ENCODE results near the gene RILP. TPM values are rescaled to one million over a fixed set of nuclear protein-coding genes. Genes with fewer than 3 reads are reported as not detected.
A peak's percentile ranks its signal among the peaks of the same experiment; 100 is the strongest.

Gene RILP
- total RNA-seq, 1 donor from 2014 or later: 7.9 TPM

DNA sequence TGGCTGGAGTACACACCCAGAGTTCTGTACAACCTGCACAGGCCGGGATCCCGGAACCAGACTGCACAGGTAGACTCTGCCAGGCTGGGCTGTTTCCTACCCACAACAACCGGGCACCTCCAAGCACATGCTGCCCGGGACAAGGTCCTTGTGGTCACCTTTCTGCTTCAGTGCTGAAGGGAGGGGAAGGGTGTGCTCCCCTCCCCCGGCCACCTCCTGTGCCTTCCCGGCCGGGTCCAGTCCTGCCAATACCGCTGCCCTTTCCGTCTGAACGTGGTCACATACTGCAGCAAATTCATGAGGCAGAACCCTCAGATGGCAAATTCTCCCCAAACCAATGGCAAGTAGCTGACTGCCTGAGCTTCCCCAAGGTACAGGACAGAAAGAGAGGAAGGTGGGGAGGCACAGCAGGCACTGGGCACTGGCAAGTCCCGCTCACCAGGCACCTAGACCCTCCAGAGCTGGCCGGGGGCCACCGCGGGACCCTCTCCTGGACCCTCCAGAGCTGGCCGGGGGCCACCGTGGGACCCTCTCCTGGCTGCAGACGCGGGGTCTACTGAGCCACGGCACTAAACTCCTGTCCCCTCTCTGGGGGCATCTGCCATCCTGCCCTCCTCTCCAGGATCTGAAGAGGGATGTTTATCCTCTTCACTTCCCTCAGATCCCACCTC is 43.9 kb downstream of the RILP start:
- TF ChIP-seq, protein P1, sequence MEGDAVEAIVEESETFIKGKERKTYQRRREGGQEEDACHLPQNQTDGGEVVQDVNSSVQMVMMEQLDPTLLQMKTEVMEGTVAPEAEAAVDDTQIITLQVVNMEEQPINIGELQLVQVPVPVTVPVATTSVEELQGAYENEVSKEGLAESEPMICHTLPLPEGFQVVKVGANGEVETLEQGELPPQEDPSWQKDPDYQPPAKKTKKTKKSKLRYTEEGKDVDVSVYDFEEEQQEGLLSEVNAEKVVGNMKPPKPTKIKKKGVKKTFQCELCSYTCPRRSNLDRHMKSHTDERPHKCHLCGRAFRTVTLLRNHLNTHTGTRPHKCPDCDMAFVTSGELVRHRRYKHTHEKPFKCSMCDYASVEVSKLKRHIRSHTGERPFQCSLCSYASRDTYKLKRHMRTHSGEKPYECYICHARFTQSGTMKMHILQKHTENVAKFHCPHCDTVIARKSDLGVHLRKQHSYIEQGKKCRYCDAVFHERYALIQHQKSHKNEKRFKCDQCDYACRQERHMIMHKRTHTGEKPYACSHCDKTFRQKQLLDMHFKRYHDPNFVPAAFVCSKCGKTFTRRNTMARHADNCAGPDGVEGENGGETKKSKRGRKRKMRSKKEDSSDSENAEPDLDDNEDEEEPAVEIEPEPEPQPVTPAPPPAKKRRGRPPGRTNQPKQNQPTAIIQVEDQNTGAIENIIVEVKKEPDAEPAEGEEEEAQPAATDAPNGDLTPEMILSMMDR (IDR thresholded peaks at IDR 0.05; ENCODE audit: insufficient read depth, low read length, poor library complexity, severe bottlenecking): no peak
- no peaks in the 10 kb centered on the region for H3K36me3 ChIP-seq (ENCODE audit: control insufficient read depth, insufficient read depth, low read length)
- no peak for DNase-seq (ENCODE audit: low read depth)
- H3K4me3 ChIP-seq (ENCODE audit: low read depth, low read length): no peak overlapping the region
- peaks cover 3% of the 10 kb centered on the region for H3K27me3 ChIP-seq (ENCODE audit: control insufficient read depth, insufficient read depth, low read length)

DNA sequence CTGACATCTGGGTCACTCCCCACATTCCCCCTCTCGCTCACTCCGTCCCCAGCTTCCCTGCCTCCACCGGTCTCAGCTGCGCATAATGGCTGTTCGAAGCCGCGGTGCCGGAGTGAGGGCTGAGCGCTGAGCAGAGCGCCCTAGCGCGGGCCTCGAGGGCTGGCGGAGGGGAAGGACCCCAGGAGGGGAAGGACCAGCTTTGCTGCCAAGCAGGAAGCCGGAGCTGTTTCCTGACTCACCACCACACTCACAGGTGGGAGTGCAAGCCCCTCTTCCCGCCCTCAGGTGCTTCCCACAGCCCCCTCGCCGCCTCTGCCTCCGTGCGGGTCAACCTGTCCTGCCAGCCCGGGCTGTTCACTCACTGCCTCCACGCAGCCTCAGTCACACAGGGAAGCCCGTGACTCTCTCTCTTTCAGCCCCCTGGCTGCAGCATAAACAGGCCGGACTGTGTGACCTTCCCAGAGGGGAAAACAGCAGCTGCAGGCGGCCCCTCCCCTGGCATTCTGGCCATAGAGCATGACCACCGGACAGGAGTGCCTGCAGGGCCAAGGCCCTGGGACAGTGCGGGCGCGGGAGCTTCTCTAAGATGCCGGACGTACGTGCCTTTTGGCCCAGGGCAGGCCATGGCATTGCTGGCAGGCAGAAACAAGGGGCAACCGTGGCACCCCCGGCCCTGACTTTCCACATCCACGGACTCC is 44.7 kb downstream of the RILP start:
- DNase-seq (ENCODE audit: low read depth): no peak
- Histone ChIP-seq H3K27me3 (ENCODE audit: control insufficient read depth, insufficient read depth, low read length) (peaks cover 3% of the 10 kb centered on the region), H3K36me3 (ENCODE audit: control insufficient read depth, insufficient read depth, low read length) (no peaks in the 10 kb centered on the region), H3K4me3 (ENCODE audit: low read depth, low read length) (no peak overlapping the region)
- TF ChIP-seq, protein P1 (IDR thresholded peaks at IDR 0.05; ENCODE audit: insufficient read depth, low read length, poor library complexity, severe bottlenecking): peak; percentile 1

DNA sequence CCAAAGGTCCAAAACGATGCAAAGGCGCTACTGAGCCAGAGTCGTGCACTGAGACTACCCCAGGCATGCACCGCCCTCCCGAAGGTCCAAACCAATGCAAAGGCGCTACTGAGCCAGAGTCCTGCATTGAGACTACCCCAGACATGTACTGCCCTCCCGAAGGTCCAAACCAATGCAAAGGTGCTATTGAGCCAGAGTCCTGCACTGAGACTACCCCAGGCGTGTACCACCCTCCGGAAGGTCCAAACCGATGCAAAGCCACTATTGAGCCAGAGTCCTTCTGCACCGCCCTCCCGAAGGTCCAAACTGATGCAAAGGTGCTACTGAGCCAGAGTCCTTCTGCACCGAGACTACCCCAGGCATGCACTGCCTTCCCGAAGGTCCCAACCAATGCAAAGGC is 48.1 kb downstream of the RILP start:
- Histone ChIP-seq H3K4me3 (ENCODE audit: low read depth, low read length) (no peak overlapping the region), H3K36me3 (ENCODE audit: control insufficient read depth, insufficient read depth, low read length) (no peaks in the 10 kb centered on the region), H3K27me3 (ENCODE audit: control insufficient read depth, insufficient read depth, low read length) (peaks cover 3% of the 10 kb centered on the region)
- DNase-seq (ENCODE audit: low read depth): no peak
- TF ChIP-seq, protein P1 (IDR thresholded peaks at IDR 0.05; ENCODE audit: insufficient read depth, low read length, poor library complexity, severe bottlenecking): no peak

- TF ChIP-seq, protein P1 (IDR thresholded peaks at IDR 0.05; ENCODE audit: insufficient read depth, low read length, poor library complexity, severe bottlenecking): no peak
- Histone ChIP-seq H3K27me3 (ENCODE audit: control insufficient read depth, insufficient read depth, low read length) (no peaks in the 10 kb centered on the region), H3K36me3 (ENCODE audit: control insufficient read depth, insufficient read depth, low read length) (no peaks in the 10 kb centered on the region), H3K4me3 (ENCODE audit: low read depth, low read length) (no peak overlapping the region)
- DNase-seq (ENCODE audit: low read depth): no peak
These were observed 51.1 kb downstream of the RILP start for GRCh38 chr17:1598399-1599095.

GRCh38 chr17:1597861-1598342 is 51.8 kb downstream of the RILP start:
- H3K36me3 ChIP-seq (ENCODE audit: control insufficient read depth, insufficient read depth, low read length): no peaks in the 10 kb centered on the region
- no peak overlapping the region for H3K4me3 ChIP-seq (ENCODE audit: low read depth, low read length)
- TF ChIP-seq, protein P1 (IDR thresholded peaks at IDR 0.05; ENCODE audit: insufficient read depth, low read length, poor library complexity, severe bottlenecking): no peak
- DNase-seq (ENCODE audit: low read depth): no peak
- no peaks in the 10 kb centered on the region for H3K27me3 ChIP-seq (ENCODE audit: control insufficient read depth, insufficient read depth, low read length)

Other genes starting within 250 kb of the RILP start
- gene YWHAE, start 249.6 kb downstream of the RILP start, total RNA-seq: 843 and 1,032 TPM in 2 replicates
- 81.7 and 84.9 TPM in 2 replicates for gene CRK, start 193.6 kb downstream of the RILP start, total RNA-seq
- 131 and 152 TPM in 2 replicates for gene MYO1C, start 157.2 kb downstream of the RILP start, total RNA-seq
- gene INPP5K, start 133.3 kb downstream of the RILP start, total RNA-seq: 59.5 and 61.3 TPM in 2 replicates
- 49.8 and 53.1 TPM in 2 replicates for gene PITPNA, start 87.1 kb downstream of the RILP start, total RNA-seq
- 9.1 and 15.5 TPM in 2 replicates for gene SLC43A2, start 21.0 kb downstream of the RILP start, total RNA-seq
- 34.9 and 41.0 TPM in 2 replicates for gene SCARF1, start 4.1 kb downstream of the RILP start, total RNA-seq
- 185 and 220 TPM in 2 replicates for gene PRPF8, start 35.0 kb upstream of the RILP start, total RNA-seq
- gene TLCD2, start 60.5 kb upstream of the RILP start, total RNA-seq: 1.8 and 1.9 TPM in 2 replicates
- gene WDR81, start 74.8 kb upstream of the RILP start, total RNA-seq: 35.5 and 43.7 TPM in 2 replicates
- 1.2 and 1.4 TPM in 2 replicates for gene SERPINF2, start 93.0 kb upstream of the RILP start, total RNA-seq
- 12.7 and 16.1 TPM in 2 replicates for gene SERPINF1, start 112.2 kb upstream of the RILP start, total RNA-seq
- gene SMYD4, start 180.0 kb upstream of the RILP start, total RNA-seq: 6.7 and 7.8 TPM in 2 replicates
- gene RPA1, start 180.1 kb upstream of the RILP start, total RNA-seq: 22.0 and 30.3 TPM in 2 replicates